Colon (tissue), 2 donors: Measurements from ENCODE around the gene STK24.

Source experiments
- FAIRE-seq: peaks from 2 replicates; lab custom pipeline; 2012; peaks lifted over from hg19 to GRCh38; lab: Jason Lieb, UNC
- donor health status: control.
- donor health status: control.

The STK24 gene

GRCh38 chr13:98509271-98510155 lies 67.4 kb downstream of the STK24 start:
- no peak for FAIRE-seq

- no peak for FAIRE-seq
These were observed 68.2 kb downstream of the STK24 start for GRCh38 chr13:98508685-98509084.

GRCh38 chr13:98508280-98508679 lies 68.6 kb downstream of the STK24 start:
- FAIRE-seq: no peak

- FAIRE-seq: no peak
These were observed 69.6 kb downstream of the STK24 start for GRCh38 chr13:98507282-98507797.

- no peak for FAIRE-seq
These were observed 70.1 kb downstream of the STK24 start for GRCh38 chr13:98506728-98507230.

- no peak for FAIRE-seq
These were observed 70.6 kb downstream of the STK24 start for GRCh38 chr13:98506322-98506721.

GRCh38 chr13:98505217-98505616 lies 71.7 kb downstream of the STK24 start:
- no peak for FAIRE-seq

- FAIRE-seq: no peak
These were observed 72.4 kb downstream of the STK24 start for GRCh38 chr13:98504371-98504963.

- FAIRE-seq: no peak
These were observed 72.9 kb downstream of the STK24 start for GRCh38 chr13:98504029-98504351.

- FAIRE-seq: no peak
These were observed 73.5 kb downstream of the STK24 start for GRCh38 chr13:98503175-98504028.

GRCh38 chr13:98500963-98501421 lies 75.9 kb downstream of the STK24 start:
- no peak for FAIRE-seq

GRCh38 chr13:98496966-98497365 lies 79.9 kb downstream of the STK24 start:
- FAIRE-seq: no peak

GRCh38 chr13:98496479-98496791 lies 80.5 kb downstream of the STK24 start:
- FAIRE-seq: no peak

- no peak for FAIRE-seq
These were observed 81.1 kb downstream of the STK24 start for GRCh38 chr13:98495627-98496478.

- FAIRE-seq: no peak
These were observed 82.1 kb downstream of the STK24 start for GRCh38 chr13:98494769-98495168.

GRCh38 chr13:98493042-98493712 lies 83.7 kb downstream of the STK24 start:
- FAIRE-seq: no peak

- FAIRE-seq: no peak
These were observed 84.4 kb downstream of the STK24 start for GRCh38 chr13:98492335-98493041.

GRCh38 chr13:98490866-98491265 lies 86.0 kb downstream of the STK24 start:
- FAIRE-seq: no peak

- FAIRE-seq: no peak
These were observed 86.6 kb downstream of the STK24 start for GRCh38 chr13:98490195-98490836.
